CD14-positive monocyte (primary cell): ENCODE measurements around the gene NEGR1. TPM values are rescaled to one million over a fixed set of nuclear protein-coding genes. Genes with fewer than 3 reads are reported as not detected.

Source experiments
- DNase-seq, 3 donors: peaks; one replicate each; pipeline ENCODE4 v3.0.0-alpha.2; 2011 to 2022
- H2AFZ ChIP-seq: 2 replicates; pipeline ENCODE4 v1.6.0; 2012; ENCODE audit warnings: mild to moderate bottlenecking, low read depth, low read length, inconsistent platforms; ENCODE audit not compliant: insufficient read depth, poor library complexity, severe bottlenecking
- H3K27ac ChIP-seq, 2 donors: 1 replicate in 1 of 2; 2 replicates in 1 of 2; pipeline ENCODE4 v1.5.1; 2012 to 2013; ENCODE audit warnings: low read length in 2 of 2, control low read depth in 1 of 2, inconsistent platforms in 1 of 2, low read depth in 1 of 2, mild to moderate bottlenecking in 1 of 2
- H3K27me3 ChIP-seq, 2 donors: one replicate each; pipeline versions ENCODE4 v1.6.0 to v1.6.1; 2011 to 2013; ENCODE audit warnings: low read length in 2 of 2; ENCODE audit not compliant: control insufficient read depth in 2 of 2, insufficient read depth in 2 of 2
- H3K36me3 ChIP-seq, 2 donors: replicated peaks in 1 of 2; 1 replicate in 1 of 2; 2 replicates in 1 of 2; pipeline versions ENCODE4 v1.5.1 to v1.6.1; 2012 to 2013; ENCODE audit warnings: low read length in 2 of 2, control low read depth in 1 of 2, inconsistent platforms in 1 of 2, mild to moderate bottlenecking in 1 of 2; ENCODE audit not compliant: insufficient read depth in 2 of 2, control insufficient read depth in 1 of 2
- H3K4me1 ChIP-seq, 2 donors: 1 replicate in 1 of 2; 2 replicates in 1 of 2; pipeline versions ENCODE4 v1.5.1 to v1.6.1; 2012 to 2013; ENCODE audit warnings: low read length in 2 of 2, control low read depth in 1 of 2, inconsistent platforms in 1 of 2, mild to moderate bottlenecking in 1 of 2, moderate library complexity in 1 of 2; ENCODE audit not compliant: insufficient read depth in 2 of 2, control insufficient read depth in 1 of 2
- H3K4me2 ChIP-seq: replicated peaks from 2 replicates; pipeline ENCODE3; 2012; ENCODE audit warnings: low read length, moderate library complexity, mild to moderate bottlenecking; ENCODE audit not compliant: poor library complexity, severe bottlenecking; ENCODE audit errors: extremely low read depth
- H3K4me3 ChIP-seq, 3 experiments: fragments of 200-600 bp in 1 of 3; sonication (generic) in 1 of 3; replicated peaks in 1 of 3; 1 replicate in 2 of 3; 2 replicates in 1 of 3; pipeline ENCODE4 v1.5.1; 2011 to 2013; ENCODE audit warnings: low read length in 3 of 3, mild to moderate bottlenecking in 3 of 3, control low read depth in 2 of 3, low read depth in 2 of 3, inconsistent platforms in 1 of 3, moderate library complexity in 1 of 3
- H3K79me2 ChIP-seq: 2 replicates; pipeline ENCODE4 v1.6.0; 2012; ENCODE audit warnings: mild to moderate bottlenecking, control low read depth, inconsistent platforms, low read length, moderate library complexity; ENCODE audit not compliant: insufficient read depth
- H3K9ac ChIP-seq: 2 replicates; pipeline ENCODE4 v1.6.0; 2017; ENCODE audit warnings: low read length, mild to moderate bottlenecking; ENCODE audit not compliant: insufficient read depth, poor library complexity, severe bottlenecking
- H3K9me3 ChIP-seq, 2 donors: replicated peaks in 1 of 2; 1 replicate in 1 of 2; 2 replicates in 1 of 2; pipeline versions ENCODE4 v1.5.1 to v1.6.1; 2012 to 2013; ENCODE audit warnings: low read length in 2 of 2, control low read depth in 1 of 2; ENCODE audit not compliant: control insufficient read depth in 1 of 2, insufficient read depth in 1 of 2
- H4K20me1 ChIP-seq: 2 replicates; pipeline ENCODE4 v1.6.0; 2012; ENCODE audit warnings: mild to moderate bottlenecking, low read length, control low read depth, moderate library complexity; ENCODE audit not compliant: insufficient read depth
- H3K27ac Mint-ChIP-seq, 7 donors: one replicate each; pipeline ENCODE4 v1.8.0; 2020; ENCODE audit warnings: mild to moderate bottlenecking in 7 of 7, mixed read lengths in 7 of 7, moderate library complexity in 6 of 7, inconsistent platforms in 2 of 7
- H3K27me3 Mint-ChIP-seq, 3 donors: one replicate each; pipeline ENCODE4 v1.8.0; 2021 to 2022; ENCODE audit warnings: low read depth in 3 of 3, mild to moderate bottlenecking in 3 of 3, mixed read lengths in 3 of 3, moderate library complexity in 3 of 3, inconsistent platforms in 1 of 3
- H3K36me3 Mint-ChIP-seq, 2 donors: one replicate each; pipeline ENCODE4 v1.8.0; 2020; ENCODE audit warnings: mixed read lengths in 2 of 2, inconsistent platforms in 1 of 2, mild to moderate bottlenecking in 1 of 2
- H3K4me1 Mint-ChIP-seq: one replicate; pipeline ENCODE4 v1.8.0; 2020; ENCODE audit warnings: mild to moderate bottlenecking, mixed read lengths
- H3K4me3 Mint-ChIP-seq, 2 donors: one replicate each; pipeline ENCODE4 v1.8.0; 2020; ENCODE audit warnings: mild to moderate bottlenecking in 2 of 2, mixed read lengths in 2 of 2, moderate library complexity in 1 of 2
- H3K9me3 Mint-ChIP-seq, 7 donors: one replicate each; pipeline ENCODE4 v1.8.0; 2020 to 2022; ENCODE audit warnings: mixed read lengths in 7 of 7, mild to moderate bottlenecking in 6 of 7, moderate library complexity in 6 of 7, inconsistent platforms in 2 of 7
- WGBS: methylation state at CpG from one replicate; pipeline ENCODE4 v1.1.5; 2013; ENCODE audit warnings: missing lambda C conversion rate; ENCODE audit not compliant: insufficient coverage; 5-methylcytosine and 5-hydroxymethylcytosine counted together
- intact Hi-C, 2 donors: fragments of 100-400 bp; cut with micrococcal nuclease; formaldehyde crosslinking; loops; one replicate each; pipeline versions ENCODE4 v1.15.0 to v1.15.1; 2023
- polyA plus RNA-seq, 3 donors: library from polyadenylated mRNA; depleted of rRNA in 1 of 3; unstranded in 2 of 3; stranded (reverse) in 1 of 3; fragments of 300-500 nt in 2 of 3; fragments of >200 nt in 1 of 3; fragmentation: Illumina TruSeq in 2 of 3; gene quantifications; 1 replicate in 2 of 3; 2 replicates in 1 of 3; pipeline ENCODE4 v1.2.3, GENCODE V29; 2012 to 2021
- TF ChIP-seq, protein P1 (sequence below): fragments of 200-600 bp; IDR thresholded peaks from one replicate; pipeline ENCODE4 v1.8.0; 2022; ENCODE audit warnings: antibody characterized with exemption, mild to moderate bottlenecking

NEGR1 gene
- polyA plus RNA-seq, 3 donors, result 0.03 to 0.15 (median 0.13) TPM

DNA sequence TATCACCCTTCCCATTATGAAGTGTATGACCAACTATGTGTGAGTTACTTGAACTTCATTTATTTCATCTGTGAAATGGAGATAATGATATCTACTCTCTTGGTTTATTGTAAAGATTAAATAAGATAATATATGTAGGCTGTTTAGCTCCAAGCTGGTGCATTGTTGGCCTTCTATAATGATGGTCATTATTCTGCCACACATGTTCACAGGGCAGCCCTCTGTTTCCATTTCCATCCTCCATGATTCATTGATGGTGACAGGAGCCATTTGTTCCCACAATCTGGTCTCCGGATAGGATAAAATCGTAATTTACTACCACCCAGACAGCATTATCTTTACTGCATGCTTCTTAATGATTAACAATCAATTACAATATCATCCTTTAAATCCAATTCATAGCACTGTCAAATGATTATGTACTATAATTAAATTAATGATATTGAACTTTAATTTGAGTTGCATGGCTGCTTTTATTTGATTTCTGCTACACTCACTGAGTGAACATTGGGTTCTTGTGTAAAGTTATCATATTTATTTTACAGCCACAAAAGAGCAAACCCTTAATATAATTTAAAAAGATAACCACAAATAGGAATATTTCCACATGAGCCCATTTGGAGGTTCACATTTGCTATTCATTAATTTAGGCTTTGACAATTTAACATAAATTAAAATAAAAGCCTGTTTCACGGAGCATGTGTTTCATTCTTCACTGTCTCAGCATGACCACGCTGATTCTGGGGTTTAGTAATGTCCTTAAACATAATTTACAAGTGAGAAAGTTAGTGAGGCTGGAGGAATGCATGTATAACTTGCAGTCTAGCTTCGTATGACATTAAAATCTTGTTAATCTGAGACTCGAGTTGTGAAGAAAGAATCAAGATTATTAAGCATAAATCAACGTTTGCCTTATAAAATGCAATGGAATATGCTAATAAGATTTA, 605.1 kb downstream of the NEGR1 start:
- Histone ChIP-seq H4K20me1 (no peaks in the 10 kb centered on the region), H2AFZ (no peak overlapping the region), H3K9ac (no peak overlapping the region), H3K4me3 (no peak overlapping the region), H3K36me3 (no peaks in the 10 kb centered on the region), H3K4me1 (no peaks in the 10 kb centered on the region), H3K9me3 (no peaks in the 10 kb centered on the region), H3K27me3 (no peaks in the 10 kb centered on the region), H3K4me2 (no peak overlapping the region), H3K79me2 (no peaks in the 10 kb centered on the region), H3K27ac (no peak overlapping the region)
- DNase-seq, result no peak
- Mint-ChIP-seq H3K27ac (no peak overlapping the region), H3K27me3 (no peaks in the 10 kb centered on the region), H3K4me1 (peaks cover 2% of the 10 kb centered on the region), H3K36me3 (no peaks in the 10 kb centered on the region), H3K9me3 (peaks cover 0 to 3% (median 0%) of the 10 kb centered on the region in 7 donors), H3K4me3 (no peak overlapping the region)
- intact Hi-C loops, result no loop called here
- 72% methylated on average over 2 of the region's 7 CpGs for WGBS
- TF ChIP-seq, protein P1, sequence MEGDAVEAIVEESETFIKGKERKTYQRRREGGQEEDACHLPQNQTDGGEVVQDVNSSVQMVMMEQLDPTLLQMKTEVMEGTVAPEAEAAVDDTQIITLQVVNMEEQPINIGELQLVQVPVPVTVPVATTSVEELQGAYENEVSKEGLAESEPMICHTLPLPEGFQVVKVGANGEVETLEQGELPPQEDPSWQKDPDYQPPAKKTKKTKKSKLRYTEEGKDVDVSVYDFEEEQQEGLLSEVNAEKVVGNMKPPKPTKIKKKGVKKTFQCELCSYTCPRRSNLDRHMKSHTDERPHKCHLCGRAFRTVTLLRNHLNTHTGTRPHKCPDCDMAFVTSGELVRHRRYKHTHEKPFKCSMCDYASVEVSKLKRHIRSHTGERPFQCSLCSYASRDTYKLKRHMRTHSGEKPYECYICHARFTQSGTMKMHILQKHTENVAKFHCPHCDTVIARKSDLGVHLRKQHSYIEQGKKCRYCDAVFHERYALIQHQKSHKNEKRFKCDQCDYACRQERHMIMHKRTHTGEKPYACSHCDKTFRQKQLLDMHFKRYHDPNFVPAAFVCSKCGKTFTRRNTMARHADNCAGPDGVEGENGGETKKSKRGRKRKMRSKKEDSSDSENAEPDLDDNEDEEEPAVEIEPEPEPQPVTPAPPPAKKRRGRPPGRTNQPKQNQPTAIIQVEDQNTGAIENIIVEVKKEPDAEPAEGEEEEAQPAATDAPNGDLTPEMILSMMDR, result no peak

DNA sequence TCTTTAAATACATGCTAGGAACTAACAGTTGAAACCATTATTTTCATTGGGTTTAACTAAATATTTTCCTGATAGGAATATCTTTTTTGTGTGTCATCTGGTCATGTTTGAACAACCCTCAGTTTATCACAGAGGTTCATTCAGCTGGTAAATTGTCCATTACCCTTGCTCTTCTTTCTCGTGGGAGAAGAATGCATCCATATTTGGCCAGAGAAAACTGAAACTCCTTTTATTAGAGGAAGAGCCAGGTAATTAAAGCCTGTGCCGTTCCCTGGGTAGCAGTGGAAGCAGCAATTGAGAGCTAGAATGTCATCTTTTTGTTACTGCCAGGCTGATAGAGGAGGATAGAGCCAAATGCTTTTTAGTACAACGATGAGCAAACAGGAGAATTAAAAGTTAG, 614.3 kb downstream of the NEGR1 start:
- H3K27ac Mint-ChIP-seq, result no peak overlapping the region
- no peak overlapping the region for H2AFZ ChIP-seq
- H3K4me3 ChIP-seq, result no peak overlapping the region
- no peaks in the 10 kb centered on the region for H3K27me3 Mint-ChIP-seq
- H3K4me3 Mint-ChIP-seq, result no peak overlapping the region
- WGBS, result 95% methylated on average over 2 of the region's 3 CpGs
- H3K36me3 Mint-ChIP-seq, result no peaks in the 10 kb centered on the region
- H3K9me3 Mint-ChIP-seq, result peaks cover 0 to 6% (median 2%) of the 10 kb centered on the region in 7 donors
- intact Hi-C loops, result no loop called here
- no peaks in the 10 kb centered on the region for H3K79me2 ChIP-seq
- H3K4me1 ChIP-seq, result no peaks in the 10 kb centered on the region
- peaks cover 9% of the 10 kb centered on the region for H3K4me1 Mint-ChIP-seq
- no peaks in the 10 kb centered on the region for H3K9me3 ChIP-seq
- DNase-seq, result no peak
- TF ChIP-seq, protein P1, result no peak
- H4K20me1 ChIP-seq, result no peaks in the 10 kb centered on the region
- H3K27me3 ChIP-seq, result no peaks in the 10 kb centered on the region
- H3K4me2 ChIP-seq, result no peak overlapping the region
- H3K9ac ChIP-seq, result no peak overlapping the region
- H3K36me3 ChIP-seq, result no peaks in the 10 kb centered on the region
- H3K27ac ChIP-seq, result no peak overlapping the region
